Measurements from ENCODE around the gene PXDN. TPM values are rescaled to one million over a fixed set of nuclear protein-coding genes. Genes with fewer than 3 reads are reported as not detected.
"Not testable (repeated sequence)": the region's sequence is repeated elsewhere in the genome, so short reads cannot be mapped to it uniquely, and the experiment has no call there.

Gene PXDN
- total RNA-seq, 1 donor from 2014 or later, result 206 TPM

- DNase-seq (ENCODE audit: low spot score), result not testable (repeated sequence)
Measured at GRCh38 chr2:1706089-1706841, 38.0 kb downstream of the PXDN start.

GRCh38 chr2:1705557-1706076 lies 38.7 kb downstream of the PXDN start:
- no peak for DNase-seq (ENCODE audit: low spot score)

DNA sequence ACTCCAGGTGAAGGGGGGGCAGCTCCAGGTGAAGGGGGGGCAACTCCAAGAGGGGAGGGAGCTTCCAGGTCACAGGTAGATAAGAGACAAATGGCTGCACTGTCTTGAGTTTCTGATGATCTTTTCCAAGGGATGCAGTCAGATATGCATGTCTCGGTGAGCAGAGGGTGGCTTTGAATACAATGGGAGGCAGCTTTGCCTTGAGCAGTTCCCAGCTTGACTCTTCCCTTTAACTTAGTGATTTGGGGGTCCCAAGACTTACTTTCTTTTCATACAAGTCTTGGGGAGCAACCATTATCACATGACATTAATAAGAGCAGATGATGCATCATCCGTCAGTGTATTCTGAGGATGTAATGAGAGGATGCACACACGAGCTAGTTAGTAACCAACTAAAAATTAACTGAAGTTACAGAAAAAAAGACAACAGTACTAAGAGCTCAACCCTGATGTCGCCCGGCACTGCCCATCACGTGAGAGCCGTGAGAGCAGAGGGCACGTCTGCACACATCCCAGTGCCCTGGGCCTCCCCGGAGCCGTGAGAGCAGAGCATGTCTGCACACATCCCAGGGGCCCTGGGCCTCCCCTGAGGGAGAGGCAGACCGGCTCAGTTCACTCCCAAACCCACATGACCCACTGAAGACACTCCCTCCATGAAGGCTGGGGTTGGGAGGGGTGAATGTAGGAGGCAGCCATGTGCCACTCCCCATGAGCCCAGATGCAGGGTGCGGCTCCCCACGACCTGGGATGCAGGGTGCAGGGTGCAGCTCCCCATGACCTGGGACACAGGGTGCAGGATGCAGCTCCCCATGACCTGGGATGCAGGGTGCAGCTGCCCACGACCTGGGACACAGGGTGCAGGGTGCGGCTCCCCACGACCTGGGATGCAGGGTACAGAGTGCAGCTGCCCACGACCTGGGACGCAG lies 39.4 kb downstream of the PXDN start:
- DNase-seq (ENCODE audit: low spot score), result peak; percentile 45

- DNase-seq (ENCODE audit: low spot score), result no peak
Measured at GRCh38 chr2:1702186-1702565, 42.1 kb downstream of the PXDN start.

DNA sequence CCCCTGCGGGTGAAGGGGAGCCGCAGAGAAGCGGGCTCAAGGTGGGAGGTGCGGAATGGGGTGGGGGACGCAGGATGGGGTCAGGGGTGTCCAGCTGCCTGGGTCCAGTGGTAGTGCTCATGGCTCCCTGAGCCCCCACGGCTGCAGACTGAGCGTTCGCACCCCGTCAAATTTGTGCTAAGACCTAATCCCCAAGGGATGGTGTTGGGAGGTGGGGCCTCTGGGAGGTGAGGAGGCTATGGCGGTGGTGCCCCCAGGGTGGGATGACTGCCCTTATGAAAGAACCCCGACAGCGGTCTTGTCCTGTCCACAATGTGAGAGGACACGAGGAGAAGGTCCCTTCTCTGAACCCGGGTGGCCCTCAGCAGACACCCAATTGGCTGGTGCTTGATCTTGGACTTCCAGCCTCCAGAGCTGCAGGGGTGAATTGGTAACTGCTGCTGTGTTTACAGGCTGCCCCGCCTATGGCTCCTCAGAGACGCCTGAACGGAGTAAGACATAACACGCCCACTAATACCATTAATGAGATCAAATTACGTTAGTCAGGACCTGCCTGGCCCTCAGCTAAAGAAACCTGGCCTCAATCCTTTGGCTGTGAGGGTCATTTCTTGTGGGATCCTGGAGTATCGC lies 42.6 kb downstream of the PXDN start:
- DNase-seq (ENCODE audit: low spot score), result no peak

DNA sequence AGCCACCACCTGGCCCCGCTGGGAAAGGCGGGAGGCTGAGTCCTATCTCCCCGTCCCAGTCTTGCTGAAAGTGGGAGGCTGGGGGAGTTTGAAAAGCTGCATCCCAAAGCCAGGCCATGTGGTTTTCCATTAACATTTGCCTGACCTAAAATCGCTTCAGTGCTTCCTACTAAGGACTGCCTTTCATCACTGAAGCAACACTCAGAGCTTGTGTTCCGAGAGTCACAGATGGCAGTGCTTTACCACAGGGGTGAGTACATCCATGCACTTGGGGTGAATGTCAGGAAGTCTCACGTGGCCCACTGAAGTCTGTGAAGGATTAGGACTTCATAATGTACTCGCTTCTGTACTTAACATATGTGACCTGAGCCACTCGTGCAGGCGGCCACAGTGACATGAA lies 43.3 kb downstream of the PXDN start:
- DNase-seq (ENCODE audit: low spot score), result no peak

DNA sequence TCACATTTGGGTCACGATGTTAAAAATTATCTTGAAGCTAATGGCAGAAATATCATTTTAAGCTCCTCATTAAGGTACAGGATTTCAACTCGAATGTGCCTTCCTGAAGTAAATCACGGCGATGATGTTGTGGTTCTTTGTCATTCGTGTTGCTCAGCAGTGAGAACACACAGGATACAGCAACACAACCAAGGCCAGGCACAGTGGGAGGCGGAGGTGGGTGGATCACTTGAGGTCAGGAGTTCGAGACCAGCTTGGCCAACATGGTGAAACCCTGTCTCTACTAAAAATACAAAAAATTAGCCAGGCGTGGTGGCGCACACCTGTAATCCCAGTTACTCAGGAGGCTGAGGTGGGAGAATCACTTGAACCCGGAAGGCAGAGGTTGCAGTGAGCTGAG lies 43.9 kb downstream of the PXDN start:
- DNase-seq (ENCODE audit: low spot score), result not testable (repeated sequence)

- DNase-seq (ENCODE audit: low spot score), result peak; percentile 35
Measured at GRCh38 chr2:1698188-1698945, 45.9 kb downstream of the PXDN start.

GRCh38 chr2:1697601-1698000 lies 46.7 kb downstream of the PXDN start:
- DNase-seq (ENCODE audit: low spot score), result no peak

GRCh38 chr2:1696472-1696871 lies 47.8 kb downstream of the PXDN start:
- no peak for DNase-seq (ENCODE audit: low spot score)

DNA sequence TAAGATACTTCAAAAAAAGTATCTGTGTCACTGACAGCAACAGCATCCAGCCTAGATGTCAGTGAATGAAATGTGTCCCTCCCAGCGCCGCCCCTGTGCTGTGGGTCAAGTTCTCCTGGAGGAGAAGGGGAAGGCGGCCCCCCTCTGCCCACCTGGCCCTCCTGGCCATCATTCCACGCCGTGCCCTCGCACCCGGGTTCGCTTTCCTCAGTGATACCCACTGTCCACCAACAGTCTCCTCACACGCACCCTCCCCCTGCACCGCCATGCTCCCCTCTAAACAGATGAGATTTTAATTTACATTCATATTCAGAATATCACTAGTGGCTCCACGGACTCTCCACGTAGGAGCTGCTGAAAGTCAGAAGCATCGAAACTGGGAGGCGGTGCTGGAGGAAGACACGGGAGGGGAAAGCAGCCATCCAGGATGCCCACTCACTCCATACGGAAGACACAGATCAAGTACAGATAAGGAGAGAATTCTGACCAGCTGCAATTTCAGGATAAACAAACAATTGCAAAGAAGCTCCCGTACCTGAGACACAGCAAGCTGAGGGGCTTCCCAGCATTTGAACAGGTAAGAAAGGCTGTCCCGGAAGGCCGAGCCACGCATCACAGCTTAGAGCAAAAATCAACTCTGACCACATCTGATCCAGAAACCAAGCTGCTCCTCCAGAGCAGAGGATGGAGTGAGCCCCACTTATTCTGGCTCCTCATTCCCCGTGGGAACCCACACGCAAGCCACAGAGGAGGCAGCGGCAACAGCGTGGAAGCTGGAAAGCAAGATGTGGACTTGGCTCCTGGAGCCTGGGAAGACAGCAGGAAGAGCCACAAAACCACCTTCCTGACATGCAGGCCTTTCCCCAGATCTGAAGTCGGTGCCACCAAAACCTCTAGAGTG lies 49.7 kb downstream of the PXDN start:
- DNase-seq (ENCODE audit: low spot score), result no peak

GRCh38 chr2:1693723-1694122 lies 50.6 kb downstream of the PXDN start:
- DNase-seq (ENCODE audit: low spot score), result no peak

DNA sequence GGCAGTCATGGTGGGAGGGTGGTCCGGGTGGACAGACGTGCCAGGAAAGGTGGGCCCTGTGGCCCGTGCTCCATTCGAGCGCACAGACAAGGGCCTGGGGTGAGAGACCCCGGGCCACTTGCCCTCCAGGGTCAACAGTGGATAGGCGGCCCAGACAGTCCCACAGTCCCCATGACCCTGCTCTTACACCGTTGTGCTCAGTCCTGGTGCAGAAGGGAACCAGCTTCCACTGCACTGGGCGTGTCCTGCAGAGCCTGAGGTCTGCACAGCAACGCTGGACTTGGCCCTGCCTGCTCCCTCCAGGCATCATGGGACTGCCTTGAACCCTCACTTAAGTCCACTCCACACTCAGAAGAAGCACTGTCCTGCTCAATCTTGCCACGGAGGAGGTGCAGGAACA lies 52.0 kb downstream of the PXDN start:
- no peak for DNase-seq (ENCODE audit: low spot score)

DNA sequence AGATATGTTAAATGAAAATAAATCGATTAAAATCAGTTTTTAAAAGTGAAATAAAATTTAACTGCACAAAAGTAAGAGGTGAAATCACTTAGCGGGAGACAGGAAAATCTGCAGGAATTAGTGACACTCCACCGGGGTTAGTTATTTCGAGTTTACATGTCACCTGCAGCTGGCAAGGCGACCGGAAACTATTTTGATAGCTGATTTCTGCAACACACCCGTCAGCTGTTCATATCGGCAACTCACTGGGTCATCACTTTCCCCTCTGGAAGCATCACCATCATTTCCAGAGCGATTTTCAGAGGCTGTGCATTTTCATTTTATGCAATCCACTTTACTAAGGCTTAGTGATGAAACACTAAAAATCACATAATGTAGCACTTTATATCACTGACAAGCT lies 52.9 kb downstream of the PXDN start:
- DNase-seq (ENCODE audit: low spot score), result no peak

GRCh38 chr2:1690056-1690775 lies 54.1 kb downstream of the PXDN start:
- no peak for DNase-seq (ENCODE audit: low spot score)

DNA sequence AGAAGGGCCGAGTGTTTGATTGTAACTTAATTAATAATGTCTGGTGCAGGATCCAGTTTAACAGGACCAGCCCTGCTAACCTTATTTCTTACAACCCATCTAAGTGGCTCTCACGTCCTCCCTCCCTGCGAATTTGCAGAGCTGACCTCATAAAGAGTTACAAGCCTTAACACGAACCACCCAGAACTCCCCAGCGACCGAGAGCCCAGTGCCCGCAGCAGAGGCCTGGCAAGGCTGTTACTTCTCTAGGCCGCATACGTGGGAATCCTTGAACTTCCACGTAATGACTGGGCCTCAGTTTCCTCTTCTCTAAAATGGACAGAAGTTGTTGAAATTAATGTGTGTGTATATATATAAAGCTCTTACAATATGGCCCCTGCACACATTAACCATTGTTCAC lies 55.5 kb downstream of the PXDN start:
- DNase-seq (ENCODE audit: low spot score), result no peak

DNA sequence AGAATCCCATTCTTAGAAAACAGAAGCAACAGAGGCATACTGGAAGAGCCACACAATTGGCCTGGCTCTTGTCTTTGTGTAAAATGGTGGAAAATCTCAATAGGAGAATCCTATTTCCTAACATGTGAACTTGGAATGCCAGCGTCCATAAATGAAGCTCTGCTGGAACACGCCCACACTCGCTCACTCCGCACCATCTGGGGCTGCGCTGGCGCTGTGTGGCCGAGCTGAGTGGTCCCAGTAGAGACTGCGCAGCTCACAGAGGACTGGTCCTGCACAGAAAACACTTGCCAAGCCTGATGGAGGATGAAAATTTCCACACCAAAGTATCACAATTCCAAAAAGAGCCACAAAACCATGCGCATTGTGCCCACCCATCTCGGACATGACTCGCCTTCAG lies 56.2 kb downstream of the PXDN start:
- no peak for DNase-seq (ENCODE audit: low spot score)

GRCh38 chr2:1687254-1687653 lies 57.1 kb downstream of the PXDN start:
- no peak for DNase-seq (ENCODE audit: low spot score)

GRCh38 chr2:1686784-1687105 lies 57.6 kb downstream of the PXDN start:
- DNase-seq (ENCODE audit: low spot score), result no peak
